WTC11 (cell line): ENCODE data around the gene AARSD1.

Source experiments
- ATF1 ChIP-seq: sonication (generic); formaldehyde crosslinking; IDR thresholded peaks from 2 replicates; pipeline ENCODE4 v1.8.1; 2023; ENCODE audit warnings: mild to moderate bottlenecking, moderate library complexity, missing genetic modification reagents
- CTCF ChIP-seq: fragments of 200-600 bp; IDR thresholded peaks from 2 replicates; pipeline ENCODE4 v1.8.0; 2022; ENCODE audit warnings: antibody characterized with exemption
- E2F1 ChIP-seq: sonication (generic); formaldehyde crosslinking; IDR thresholded peaks from 2 replicates; pipeline ENCODE4 v1.8.0; 2022; ENCODE audit warnings: mild to moderate bottlenecking, missing genetic modification reagents
- FOXJ3 ChIP-seq: sonication (generic); formaldehyde crosslinking; IDR thresholded peaks from 2 replicates; pipeline ENCODE4 v1.9.0; 2021; ENCODE audit warnings: missing genetic modification reagents, mild to moderate bottlenecking, borderline replicate concordance
- MXD4 ChIP-seq: fragments of 250-450 bp; sonication (Bioruptor Pico); IDR thresholded peaks from 2 replicates; pipeline ENCODE4 v1.8.0; 2021; ENCODE audit warnings: mild to moderate bottlenecking, moderate library complexity, borderline replicate concordance
- MYBL2 ChIP-seq: sonication (generic); formaldehyde crosslinking; IDR thresholded peaks from 2 replicates; pipeline ENCODE4 v1.8.1; 2023; ENCODE audit warnings: mild to moderate bottlenecking, moderate library complexity, missing genetic modification reagents
- NFYB ChIP-seq: sonication (generic); formaldehyde crosslinking; conservative IDR thresholded peaks from 2 replicates; pipeline ENCODE4 v1.8.0; 2022; ENCODE audit warnings: low read depth, missing genetic modification reagents
- PRDM15 ChIP-seq: sonication (generic); formaldehyde crosslinking; IDR thresholded peaks from 2 replicates; pipeline ENCODE4 v1.8.0; 2022; ENCODE audit warnings: missing genetic modification reagents
- SMAD3 ChIP-seq: sonication (generic); formaldehyde crosslinking; IDR thresholded peaks from 2 replicates; pipeline ENCODE4 v1.8.0; 2022; ENCODE audit warnings: missing genetic modification reagents, mild to moderate bottlenecking, borderline replicate concordance

- no peak for TF ChIP-seq PRDM15 (CRISPR knock-in tag)
- no peak for TF ChIP-seq SMAD3 (CRISPR knock-in tag)
- no peak for TF ChIP-seq FOXJ3 (CRISPR knock-in tag)
- no peak for TF ChIP-seq E2F1 (CRISPR knock-in tag)
- TF ChIP-seq CTCF = no peak
- no peak for TF ChIP-seq ATF1
- TF ChIP-seq MYBL2 (CRISPR knock-in tag) = no peak
- no peak for TF ChIP-seq NFYB (CRISPR knock-in tag)
- no peak for TF ChIP-seq MXD4 (CRISPR knock-in tag)
Observed at GRCh38 chr17:42929497-42929844, 34.8 kb downstream of the AARSD1 start.
